Epithelial cell of esophagus (primary cell): Measurements from ENCODE around the gene CLEC2D.
A peak's percentile ranks its signal among the peaks of the same experiment; 100 is the strongest.
"Not testable (repeated sequence)": the region's sequence is repeated elsewhere in the genome, so short reads cannot be mapped to it uniquely, and the experiment has no call there.

ENCODE experiments used
- DNase-seq: peaks from one replicate; pipeline ENCODE4 v3.0.0; 2010; ENCODE audit warnings: low read depth
- H3K4me3 ChIP-seq: 2 replicates; pipeline ENCODE4 v1.5.1; 2011; ENCODE audit warnings: mild to moderate bottlenecking, low read length, control low read depth
- CTCF ChIP-seq: IDR thresholded peaks from 2 replicates; pipeline ENCODE4 v1.5.1; 2011; ENCODE audit warnings: low read depth, mild to moderate bottlenecking, low read length, control low read depth, inconsistent platforms; ENCODE audit not compliant: insufficient read depth; ENCODE audit errors: missing control alignments

The CLEC2D gene

GRCh38 chr12:9710584-9711375, 41.3 kb downstream of the CLEC2D start:
- DNase-seq: no peak
- no peak for TF ChIP-seq CTCF
- no peak overlapping the region for H3K4me3 ChIP-seq

GRCh38 chr12:9711664-9712063, 42.2 kb downstream of the CLEC2D start:
- TF ChIP-seq CTCF: no peak
- DNase-seq: peak; percentile 27
- H3K4me3 ChIP-seq: no peak overlapping the region

GRCh38 chr12:9713032-9713558, 43.6 kb downstream of the CLEC2D start:
- DNase-seq, H3K4me3 ChIP-seq: not testable (repeated sequence)

- H3K4me3 ChIP-seq: no peak overlapping the region
- TF ChIP-seq CTCF: no peak
Observed at GRCh38 chr12:9717070-9717925, 47.8 kb downstream of the CLEC2D start.

GRCh38 chr12:9718968-9719367, 49.5 kb downstream of the CLEC2D start:
- no peak for TF ChIP-seq CTCF
- no peak overlapping the region for H3K4me3 ChIP-seq
- DNase-seq: no peak

More at GRCh38 chr12:9717070-9717925, 47.8 kb downstream of the CLEC2D start:
- DNase-seq: no peak

- TF ChIP-seq CTCF: no peak
- DNase-seq: no peak
- no peak overlapping the region for H3K4me3 ChIP-seq
Observed at GRCh38 chr12:9719790-9720189, 50.3 kb downstream of the CLEC2D start.

- no peak for TF ChIP-seq CTCF
- no peak overlapping the region for H3K4me3 ChIP-seq
- DNase-seq: peak; percentile 82
Observed at GRCh38 chr12:9721394-9722092, 52.0 kb downstream of the CLEC2D start.
